ENCODE data around the gene SEMA4D. TPM values are rescaled to one million over a fixed set of nuclear protein-coding genes. Genes with fewer than 3 reads are reported as not detected.

The SEMA4D gene
- total and polyA plus RNA-seq, 9 of the 15 experiments (the other 6 are each of a cell fraction or from before 2014, with no cell fraction given): 0.38 to 5.1 (median 1.8) TPM

- H2AFZ ChIP-seq (ENCODE audit: low read depth, low read length): no peak overlapping the region
- H4K20me1 ChIP-seq (replicated peaks; ENCODE audit: control insufficient read depth, insufficient read depth, low read length): no peaks in the 10 kb centered on the region
- H3K27me3 ChIP-seq (ENCODE audit: control insufficient read depth in 2 of 2, insufficient read depth in 2 of 2, low read length in 2 of 2): peaks cover 0 to 35% of the 10 kb centered on the region in 2 experiments; a peak in 2 of 5 replicates
- FAIRE-seq (no peak), ATAC-seq (no peak), DNase-seq (ENCODE audit: extremely low read depth in 1 of 4, low spot score in 3 of 4) (no peak)
- no peak overlapping the region for H3K4me2 ChIP-seq (ENCODE audit: insufficient read depth, low read length)
- WGBS (ENCODE audit: insufficient coverage, low coverage, missing lambda C conversion rate): 3% methylated on average over 12 of the region's 12 CpGs
- H3K9ac ChIP-seq (ENCODE audit: insufficient read depth in 1 of 2, low read depth in 2 of 2, low read length in 2 of 2): no peak overlapping the region
- in situ Hi-C loops (cut with MboI) (no loop called here), intact Hi-C loops (cut with micrococcal nuclease) (no loop called here)
- no peaks in the 10 kb centered on the region for H3K9me3 ChIP-seq (replicated peaks; ENCODE audit: control insufficient read depth, insufficient read depth, low read depth, low read length)
- H3K36me3 ChIP-seq (ENCODE audit: control insufficient read depth, insufficient read depth, low read length): no peaks in the 10 kb centered on the region
- H3K79me2 ChIP-seq (ENCODE audit: control insufficient read depth, insufficient read depth, low read length): no peaks in the 10 kb centered on the region
- BruUV-seq (replicated peaks): no TSS peak
- TF ChIP-seq MEF2A (IDR thresholded peaks at IDR 0.05; ENCODE audit: control insufficient read depth, low read depth, low read length): no peak
- TF ChIP-seq ZC3H8 (IDR thresholded peaks at IDR 0.05): no peak
- TF ChIP-seq YBX1 (IDR thresholded peaks at IDR 0.05): no peak
- TF ChIP-seq CREB5 (CRISPR knock-in tag; IDR thresholded peaks at IDR 0.05): no peak
- TF ChIP-seq ZNF197 (CRISPR knock-in tag; IDR thresholded peaks at IDR 0.05; ENCODE audit: low read depth): no peak
- no peak overlapping the region for H3K27ac ChIP-seq (ENCODE audit: extremely low read depth, low read depth, low read length)
- ChIA-PET CTCF (ENCODE audit: low intra/inter-chr PET ratio) (no interaction called here), POLR2A (interaction anchor here (0.7 kb wide), 1 partner anchor 26 kb away, joined by 4 read pairs; no protein-coding TSS in a partner anchor)
- peaks cover 0 to 7% of the 10 kb centered on the region in 2 experiments; a peak in 2 of 5 replicates for H3K4me1 ChIP-seq (replicated peaks in 1 of 2; ENCODE audit: control insufficient read depth in 2 of 2, insufficient read depth in 2 of 2, low read length in 2 of 2)
- H3K9me1 ChIP-seq (ENCODE audit: control insufficient read depth, insufficient read depth, low read length): no peaks in the 10 kb centered on the region
- H3K4me3 ChIP-seq: no peak overlapping the region
Measured at GRCh38 chr9:89501311-89501898, 3.5 kb upstream of the SEMA4D start.

All from K562 (cell line).